ENCODE measurements around the gene FOXR1.
A peak's percentile ranks its signal among the peaks of the same experiment; 100 is the strongest.

The FOXR1 gene

DNA sequence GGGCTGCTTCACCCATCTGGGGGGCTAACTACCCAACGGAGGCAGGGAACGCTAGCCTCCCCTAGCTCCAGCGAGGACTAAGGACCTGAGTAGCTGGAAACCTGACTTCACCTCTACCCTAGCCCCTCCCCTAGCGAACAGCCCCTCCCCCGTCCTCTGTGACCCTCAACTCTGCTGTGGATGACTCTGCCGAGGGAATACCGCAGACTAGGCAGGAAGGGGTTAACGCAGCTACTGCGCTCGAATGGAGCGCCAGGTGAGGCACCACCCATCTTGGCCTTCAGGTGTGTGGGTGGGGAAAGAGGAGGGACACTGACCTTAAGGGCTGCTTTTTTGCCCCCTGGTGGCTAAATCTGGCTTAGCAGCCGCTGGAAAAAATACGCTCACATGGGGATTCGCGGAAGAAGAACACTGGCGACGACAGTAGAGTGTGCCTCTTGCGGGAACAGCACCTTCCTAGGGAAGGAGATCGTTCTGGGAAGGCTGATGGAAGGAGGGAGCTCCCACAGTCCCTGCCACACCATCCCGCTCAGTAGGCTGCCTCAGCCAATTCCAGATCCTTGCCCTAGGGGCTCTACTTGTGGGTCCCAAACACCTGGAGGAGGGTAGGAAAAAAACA lies 41.4 kb upstream of the FOXR1 start (continued):
- TF ChIP-seq, protein P1, sequence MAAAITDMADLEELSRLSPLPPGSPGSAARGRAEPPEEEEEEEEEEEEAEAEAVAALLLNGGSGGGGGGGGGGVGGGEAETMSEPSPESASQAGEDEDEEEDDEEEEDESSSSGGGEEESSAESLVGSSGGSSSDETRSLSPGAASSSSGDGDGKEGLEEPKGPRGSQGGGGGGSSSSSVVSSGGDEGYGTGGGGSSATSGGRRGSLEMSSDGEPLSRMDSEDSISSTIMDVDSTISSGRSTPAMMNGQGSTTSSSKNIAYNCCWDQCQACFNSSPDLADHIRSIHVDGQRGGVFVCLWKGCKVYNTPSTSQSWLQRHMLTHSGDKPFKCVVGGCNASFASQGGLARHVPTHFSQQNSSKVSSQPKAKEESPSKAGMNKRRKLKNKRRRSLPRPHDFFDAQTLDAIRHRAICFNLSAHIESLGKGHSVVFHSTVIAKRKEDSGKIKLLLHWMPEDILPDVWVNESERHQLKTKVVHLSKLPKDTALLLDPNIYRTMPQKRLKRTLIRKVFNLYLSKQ (tag by site-specific recombination; IDR thresholded peaks at IDR 0.05; ENCODE audit: borderline replicate concordance), result no peak
- TF ChIP-seq YY2 (tag by site-specific recombination; IDR thresholded peaks at IDR 0.05) (0 out of 2 replicates have a peak, but pooled peaks have one; percentile 30), ZNF629 (tag by site-specific recombination; IDR thresholded peaks at IDR 0.05) (peak; percentile 10; the same call in 1 of the 2 replicates), ZNF423 (tag by site-specific recombination; IDR thresholded peaks at IDR 0.05) (no peak), ZXDB (tag by site-specific recombination; IDR thresholded peaks at IDR 0.05) (peak; percentile 15; the same call in 1 of the 2 replicates), ZNF184 (tag by site-specific recombination; IDR thresholded peaks at IDR 0.05) (no peak), ZNF23 (tag by site-specific recombination; IDR thresholded peaks at IDR 0.05; ENCODE audit: borderline replicate concordance) (no peak), ZNF776 (tag by site-specific recombination; IDR thresholded peaks at IDR 0.05; ENCODE audit: borderline replicate concordance) (no peak), ZNF121 (tag by site-specific recombination; IDR thresholded peaks at IDR 0.05) (no peak), ZNF585B (tag by site-specific recombination; IDR thresholded peaks at IDR 0.05) (no peak), SCRT2 (tag by site-specific recombination; IDR thresholded peaks at IDR 0.05) (no peak), ZNF610 (tag by site-specific recombination; IDR thresholded peaks at IDR 0.05; ENCODE audit: borderline replicate concordance) (no peak), ZNF221 (tag by site-specific recombination; IDR thresholded peaks at IDR 0.05; ENCODE audit: borderline replicate concordance) (no peak), ZNF155 (tag by site-specific recombination; IDR thresholded peaks at IDR 0.05) (no peak), ZNF391 (tag by site-specific recombination; IDR thresholded peaks at IDR 0.05; ENCODE audit: borderline replicate concordance, low read depth) (no peak), ZBTB8A (tag by site-specific recombination; IDR thresholded peaks at IDR 0.05) (no peak), ZNF621 (tag by site-specific recombination; IDR thresholded peaks at IDR 0.05) (no peak), ZNF366 (tag by site-specific recombination; conservative IDR thresholded peaks at IDR 0.05) (no peak), ZNF354C (tag by site-specific recombination; IDR thresholded peaks at IDR 0.05; ENCODE audit: borderline replicate concordance, low read depth) (no peak), ZNF132 (tag by site-specific recombination; IDR thresholded peaks at IDR 0.05; ENCODE audit: borderline replicate concordance) (no peak), ZNF341 (tag by site-specific recombination; IDR thresholded peaks at IDR 0.05; ENCODE audit: low read depth) (peak; percentile 71), ZNF837 (tag by site-specific recombination; IDR thresholded peaks at IDR 0.05) (no peak)
- TF ChIP-seq, protein P2, sequence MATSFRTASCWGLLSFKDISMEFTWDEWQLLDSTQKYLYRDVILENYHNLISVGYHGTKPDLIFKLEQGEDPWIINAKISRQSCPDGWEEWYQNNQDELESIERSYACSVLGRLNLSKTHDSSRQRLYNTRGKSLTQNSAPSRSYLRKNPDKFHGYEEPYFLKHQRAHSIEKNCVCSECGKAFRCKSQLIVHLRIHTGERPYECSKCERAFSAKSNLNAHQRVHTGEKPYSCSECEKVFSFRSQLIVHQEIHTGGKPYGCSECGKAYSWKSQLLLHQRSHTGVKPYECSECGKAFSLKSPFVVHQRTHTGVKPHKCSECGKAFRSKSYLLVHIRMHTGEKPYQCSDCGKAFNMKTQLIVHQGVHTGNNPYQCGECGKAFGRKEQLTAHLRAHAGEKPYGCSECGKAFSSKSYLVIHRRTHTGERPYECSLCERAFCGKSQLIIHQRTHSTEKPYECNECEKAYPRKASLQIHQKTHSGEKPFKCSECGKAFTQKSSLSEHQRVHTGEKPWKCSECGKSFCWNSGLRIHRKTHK (tag by site-specific recombination; IDR thresholded peaks at IDR 0.05), result no peak
- TF ChIP-seq, protein P3, sequence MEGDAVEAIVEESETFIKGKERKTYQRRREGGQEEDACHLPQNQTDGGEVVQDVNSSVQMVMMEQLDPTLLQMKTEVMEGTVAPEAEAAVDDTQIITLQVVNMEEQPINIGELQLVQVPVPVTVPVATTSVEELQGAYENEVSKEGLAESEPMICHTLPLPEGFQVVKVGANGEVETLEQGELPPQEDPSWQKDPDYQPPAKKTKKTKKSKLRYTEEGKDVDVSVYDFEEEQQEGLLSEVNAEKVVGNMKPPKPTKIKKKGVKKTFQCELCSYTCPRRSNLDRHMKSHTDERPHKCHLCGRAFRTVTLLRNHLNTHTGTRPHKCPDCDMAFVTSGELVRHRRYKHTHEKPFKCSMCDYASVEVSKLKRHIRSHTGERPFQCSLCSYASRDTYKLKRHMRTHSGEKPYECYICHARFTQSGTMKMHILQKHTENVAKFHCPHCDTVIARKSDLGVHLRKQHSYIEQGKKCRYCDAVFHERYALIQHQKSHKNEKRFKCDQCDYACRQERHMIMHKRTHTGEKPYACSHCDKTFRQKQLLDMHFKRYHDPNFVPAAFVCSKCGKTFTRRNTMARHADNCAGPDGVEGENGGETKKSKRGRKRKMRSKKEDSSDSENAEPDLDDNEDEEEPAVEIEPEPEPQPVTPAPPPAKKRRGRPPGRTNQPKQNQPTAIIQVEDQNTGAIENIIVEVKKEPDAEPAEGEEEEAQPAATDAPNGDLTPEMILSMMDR (tag by site-specific recombination; IDR thresholded peaks at IDR 0.05), result peak; percentile 78; the same call in 1 of the 2 replicates
- TF ChIP-seq, protein P4, sequence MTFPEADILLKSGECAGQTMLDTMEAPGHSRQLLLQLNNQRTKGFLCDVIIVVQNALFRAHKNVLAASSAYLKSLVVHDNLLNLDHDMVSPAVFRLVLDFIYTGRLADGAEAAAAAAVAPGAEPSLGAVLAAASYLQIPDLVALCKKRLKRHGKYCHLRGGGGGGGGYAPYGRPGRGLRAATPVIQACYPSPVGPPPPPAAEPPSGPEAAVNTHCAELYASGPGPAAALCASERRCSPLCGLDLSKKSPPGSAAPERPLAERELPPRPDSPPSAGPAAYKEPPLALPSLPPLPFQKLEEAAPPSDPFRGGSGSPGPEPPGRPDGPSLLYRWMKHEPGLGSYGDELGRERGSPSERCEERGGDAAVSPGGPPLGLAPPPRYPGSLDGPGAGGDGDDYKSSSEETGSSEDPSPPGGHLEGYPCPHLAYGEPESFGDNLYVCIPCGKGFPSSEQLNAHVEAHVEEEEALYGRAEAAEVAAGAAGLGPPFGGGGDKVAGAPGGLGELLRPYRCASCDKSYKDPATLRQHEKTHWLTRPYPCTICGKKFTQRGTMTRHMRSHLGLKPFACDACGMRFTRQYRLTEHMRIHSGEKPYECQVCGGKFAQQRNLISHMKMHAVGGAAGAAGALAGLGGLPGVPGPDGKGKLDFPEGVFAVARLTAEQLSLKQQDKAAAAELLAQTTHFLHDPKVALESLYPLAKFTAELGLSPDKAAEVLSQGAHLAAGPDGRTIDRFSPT (tag by site-specific recombination; IDR thresholded peaks at IDR 0.05), result no peak
- TF ChIP-seq, protein P5, sequence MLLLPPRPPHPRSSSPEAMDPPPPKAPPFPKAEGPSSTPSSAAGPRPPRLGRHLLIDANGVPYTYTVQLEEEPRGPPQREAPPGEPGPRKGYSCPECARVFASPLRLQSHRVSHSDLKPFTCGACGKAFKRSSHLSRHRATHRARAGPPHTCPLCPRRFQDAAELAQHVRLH (tag by site-specific recombination; IDR thresholded peaks at IDR 0.05), result no peak
- TF ChIP-seq, protein P6, sequence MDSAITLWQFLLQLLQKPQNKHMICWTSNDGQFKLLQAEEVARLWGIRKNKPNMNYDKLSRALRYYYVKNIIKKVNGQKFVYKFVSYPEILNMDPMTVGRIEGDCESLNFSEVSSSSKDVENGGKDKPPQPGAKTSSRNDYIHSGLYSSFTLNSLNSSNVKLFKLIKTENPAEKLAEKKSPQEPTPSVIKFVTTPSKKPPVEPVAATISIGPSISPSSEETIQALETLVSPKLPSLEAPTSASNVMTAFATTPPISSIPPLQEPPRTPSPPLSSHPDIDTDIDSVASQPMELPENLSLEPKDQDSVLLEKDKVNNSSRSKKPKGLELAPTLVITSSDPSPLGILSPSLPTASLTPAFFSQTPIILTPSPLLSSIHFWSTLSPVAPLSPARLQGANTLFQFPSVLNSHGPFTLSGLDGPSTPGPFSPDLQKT (IDR thresholded peaks at IDR 0.05; ENCODE audit: borderline replicate concordance, low read depth, low read length), result no peak
- TF ChIP-seq, protein P7, sequence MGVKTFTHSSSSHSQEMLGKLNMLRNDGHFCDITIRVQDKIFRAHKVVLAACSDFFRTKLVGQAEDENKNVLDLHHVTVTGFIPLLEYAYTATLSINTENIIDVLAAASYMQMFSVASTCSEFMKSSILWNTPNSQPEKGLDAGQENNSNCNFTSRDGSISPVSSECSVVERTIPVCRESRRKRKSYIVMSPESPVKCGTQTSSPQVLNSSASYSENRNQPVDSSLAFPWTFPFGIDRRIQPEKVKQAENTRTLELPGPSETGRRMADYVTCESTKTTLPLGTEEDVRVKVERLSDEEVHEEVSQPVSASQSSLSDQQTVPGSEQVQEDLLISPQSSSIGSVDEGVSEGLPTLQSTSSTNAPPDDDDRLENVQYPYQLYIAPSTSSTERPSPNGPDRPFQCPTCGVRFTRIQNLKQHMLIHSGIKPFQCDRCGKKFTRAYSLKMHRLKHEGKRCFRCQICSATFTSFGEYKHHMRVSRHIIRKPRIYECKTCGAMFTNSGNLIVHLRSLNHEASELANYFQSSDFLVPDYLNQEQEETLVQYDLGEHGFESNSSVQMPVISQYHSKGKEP (tag by site-specific recombination; IDR thresholded peaks at IDR 0.05), result no peak

All from HEK293 (cell line).